Epithelial cell of proximal tubule (primary cell): ENCODE results near the gene ZNF530. TPM values are rescaled to one million over a fixed set of nuclear protein-coding genes. Genes with fewer than 3 reads are reported as not detected.
A peak's percentile ranks its signal among the peaks of the same experiment; 100 is the strongest.

ENCODE experiments used
- DNase-seq: peaks from one replicate; pipeline ENCODE4 v3.0.0-alpha.2; 2011; ENCODE audit warnings: low read depth
- H3K4me3 ChIP-seq: 2 replicates; pipeline ENCODE4 v1.5.1; 2011; ENCODE audit warnings: low read depth, mild to moderate bottlenecking, low read length
- total RNA-seq: library from RNA; depleted of rRNA; stranded (reverse); fragments of >200 nt; gene quantifications from 2 replicates; pipeline ENCODE4 v1.2.3, GENCODE V29; 2015
- TF ChIP-seq, protein P1 (sequence below): conservative IDR thresholded peaks from 2 replicates; pipeline ENCODE4 v1.5.1; 2012; ENCODE audit warnings: low read depth, mild to moderate bottlenecking, low read length

ZNF530 gene
- total RNA-seq, 1 donor from 2014 or later: 10.3 TPM

DNA sequence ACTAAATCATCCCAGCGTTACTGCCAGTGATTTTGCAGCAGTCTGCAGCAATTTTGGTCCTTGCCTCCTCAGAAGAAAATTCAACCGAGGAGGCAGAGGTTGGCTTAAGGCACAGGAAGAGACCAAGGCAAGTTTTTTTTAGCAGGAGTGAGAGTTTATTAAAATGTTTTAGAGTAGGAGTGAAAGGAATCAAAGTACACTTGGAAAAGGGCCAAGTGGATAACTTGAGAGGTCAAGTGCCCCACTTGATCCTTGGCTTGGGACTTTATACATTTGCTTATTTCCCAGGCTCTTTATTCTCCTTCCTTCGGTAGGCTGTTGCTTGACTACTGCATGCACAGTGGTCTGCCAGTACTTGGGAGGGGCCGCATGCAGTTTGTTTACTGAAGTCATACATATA, 11.4 kb downstream of the ZNF530 start:
- H3K4me3 ChIP-seq: no peak overlapping the region
- no peak for DNase-seq
- TF ChIP-seq, protein P1, sequence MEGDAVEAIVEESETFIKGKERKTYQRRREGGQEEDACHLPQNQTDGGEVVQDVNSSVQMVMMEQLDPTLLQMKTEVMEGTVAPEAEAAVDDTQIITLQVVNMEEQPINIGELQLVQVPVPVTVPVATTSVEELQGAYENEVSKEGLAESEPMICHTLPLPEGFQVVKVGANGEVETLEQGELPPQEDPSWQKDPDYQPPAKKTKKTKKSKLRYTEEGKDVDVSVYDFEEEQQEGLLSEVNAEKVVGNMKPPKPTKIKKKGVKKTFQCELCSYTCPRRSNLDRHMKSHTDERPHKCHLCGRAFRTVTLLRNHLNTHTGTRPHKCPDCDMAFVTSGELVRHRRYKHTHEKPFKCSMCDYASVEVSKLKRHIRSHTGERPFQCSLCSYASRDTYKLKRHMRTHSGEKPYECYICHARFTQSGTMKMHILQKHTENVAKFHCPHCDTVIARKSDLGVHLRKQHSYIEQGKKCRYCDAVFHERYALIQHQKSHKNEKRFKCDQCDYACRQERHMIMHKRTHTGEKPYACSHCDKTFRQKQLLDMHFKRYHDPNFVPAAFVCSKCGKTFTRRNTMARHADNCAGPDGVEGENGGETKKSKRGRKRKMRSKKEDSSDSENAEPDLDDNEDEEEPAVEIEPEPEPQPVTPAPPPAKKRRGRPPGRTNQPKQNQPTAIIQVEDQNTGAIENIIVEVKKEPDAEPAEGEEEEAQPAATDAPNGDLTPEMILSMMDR: no peak

- peak within 1 kb of the TSS; percentile 85 for H3K4me3 ChIP-seq
- TF ChIP-seq, protein P1: peak; percentile 27
- DNase-seq: peak; percentile 48
These were observed 14.5 kb downstream of the ZNF530 start, which contains the start of gene ZNF134 for GRCh38 chr19:57613941-57614743. ZNF134 (plus strand) TSS chr19:57614242; CDS start chr19:57619469, 5,227 bp downstream.

DNA sequence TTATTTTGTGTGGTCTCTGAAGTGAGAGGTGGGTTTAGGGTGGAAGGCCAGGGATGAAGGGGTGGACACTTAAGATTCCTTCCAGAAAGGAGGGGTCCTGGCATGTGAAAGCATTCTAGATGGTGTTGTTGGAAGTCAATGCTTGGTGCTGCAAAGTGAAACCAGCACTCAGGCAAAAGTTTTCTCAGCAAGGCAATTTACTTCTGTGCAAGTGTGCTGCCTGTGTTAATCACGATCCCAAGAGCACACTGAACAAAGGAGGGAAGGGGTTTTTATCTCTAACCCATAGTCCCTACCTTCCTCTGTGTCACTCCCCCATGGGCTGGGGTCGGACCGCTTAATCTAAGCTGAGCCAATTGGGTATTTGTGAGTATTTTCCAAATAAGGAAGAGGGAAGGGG, 15.7 kb downstream of the ZNF530 start:
- DNase-seq: no peak
- TF ChIP-seq, protein P1: no peak
- H3K4me3 ChIP-seq: peak overlapping the region; percentile 85

DNA sequence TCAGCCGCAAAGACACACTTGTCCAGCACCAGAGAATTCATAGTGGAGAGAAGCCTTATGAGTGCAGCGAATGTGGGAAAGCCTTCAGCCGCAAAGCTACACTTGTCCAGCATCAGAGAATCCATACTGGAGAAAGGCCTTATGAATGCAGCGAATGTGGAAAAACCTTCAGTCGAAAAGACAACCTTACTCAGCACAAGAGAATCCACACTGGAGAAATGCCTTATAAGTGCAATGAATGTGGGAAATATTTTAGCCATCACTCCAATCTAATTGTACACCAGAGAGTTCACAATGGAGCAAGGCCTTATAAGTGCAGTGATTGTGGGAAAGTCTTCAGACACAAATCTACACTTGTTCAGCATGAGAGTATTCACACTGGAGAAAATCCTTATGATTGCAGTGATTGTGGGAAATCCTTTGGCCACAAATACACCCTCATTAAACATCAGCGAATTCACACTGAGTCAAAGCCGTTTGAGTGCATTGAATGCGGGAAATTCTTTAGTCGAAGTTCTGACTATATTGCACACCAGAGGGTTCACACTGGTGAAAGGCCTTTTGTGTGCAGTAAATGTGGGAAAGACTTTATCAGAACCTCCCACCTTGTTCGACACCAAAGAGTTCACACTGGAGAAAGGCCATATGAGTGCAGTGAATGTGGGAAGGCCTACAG, 21.1 kb downstream of the ZNF530 start:
- no peak overlapping the region for H3K4me3 ChIP-seq
- DNase-seq: no peak
- TF ChIP-seq, protein P1: no peak

DNA sequence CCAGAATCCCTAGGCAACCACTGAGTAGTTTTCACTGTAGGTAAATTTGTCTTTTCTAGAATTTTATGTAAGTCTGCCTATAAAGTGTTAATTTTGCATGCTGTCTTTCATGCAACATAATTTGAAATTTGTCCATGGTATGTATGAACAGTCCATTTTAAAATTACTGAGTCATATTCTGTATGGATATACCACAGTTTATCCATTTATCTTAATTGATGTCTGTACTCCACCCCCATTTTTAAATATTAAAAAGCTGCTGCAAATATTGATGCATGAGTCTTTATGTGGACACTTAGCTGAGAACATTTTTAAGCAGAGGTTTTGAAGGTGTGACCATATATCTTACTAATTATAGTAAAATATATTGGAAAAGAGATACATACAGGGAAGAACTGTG, 23.4 kb downstream of the ZNF530 start:
- H3K4me3 ChIP-seq: no peak overlapping the region
- TF ChIP-seq, protein P1: no peak
- DNase-seq: no peak

GRCh38 chr19:57632987-57633831, 33.5 kb downstream of the ZNF530 start, which contains the start of gene ZNF211:
ZNF211 (plus strand) TSS chr19:57633168; CDS start chr19:57633347, 179 bp downstream.
- peak within 1 kb of the TSS; percentile 90 for H3K4me3 ChIP-seq
- DNase-seq: peak; percentile 59
- TF ChIP-seq, protein P1: no peak
